CD4-positive, alpha-beta memory T cell (primary cell): ENCODE results near the gene FLRT2. TPM values are rescaled to one million over a fixed set of nuclear protein-coding genes. Genes with fewer than 3 reads are reported as not detected.

ENCODE experiments used
- CTCF ChIA-PET: fragments of 350-600 bp; sonication (Branson Sonifier 250); formaldehyde crosslinking; loops from one replicate; lab custom pipeline; 2021; ENCODE audit warnings: inconsistent platforms; ENCODE audit not compliant: partially characterized antibody; lab: Charles Lee
- POLR2A ChIA-PET: fragments of 350-600 bp; sonication (Branson Sonifier 250); formaldehyde crosslinking; loops from one replicate; lab custom pipeline; 2021; ENCODE audit not compliant: partially characterized antibody; lab: Charles Lee
- DNase-seq, 5 donors: peaks; one replicate each; pipeline versions ENCODE4 v3.0.0 to v3.0.0-alpha.2; 2020 to 2022; ENCODE audit warnings: mixed read lengths in 1 of 5
- H3K27ac ChIP-seq: one replicate; pipeline ENCODE4 v1.7.0; 2013; ENCODE audit warnings: low read depth, low read length
- H3K27me3 ChIP-seq: 2 replicates; pipeline ENCODE4 v1.7.0; 2013; ENCODE audit warnings: mild to moderate bottlenecking, low read length, moderate library complexity; ENCODE audit not compliant: insufficient read depth
- H3K36me3 ChIP-seq: 2 replicates; pipeline ENCODE4 v1.7.0; 2013; ENCODE audit warnings: mild to moderate bottlenecking, low read length, moderate library complexity; ENCODE audit not compliant: insufficient read depth
- H3K4me1 ChIP-seq: 2 replicates; pipeline ENCODE4 v1.7.0; 2013; ENCODE audit warnings: mild to moderate bottlenecking, low read length, moderate library complexity; ENCODE audit not compliant: insufficient read depth
- H3K4me3 ChIP-seq, 2 donors: one replicate each; pipeline ENCODE4 v1.7.0; 2013; ENCODE audit warnings: low read length in 2 of 2, mild to moderate bottlenecking in 1 of 2
- H3K9me3 ChIP-seq, 2 donors: one replicate each; pipeline ENCODE4 v1.7.0; 2013; ENCODE audit warnings: low read length in 2 of 2, control low read depth in 1 of 2; ENCODE audit not compliant: control insufficient read depth in 1 of 2
- H3K27ac Mint-ChIP-seq, 7 donors: one replicate each; pipeline ENCODE4 v1.8.0; 2020 to 2021; ENCODE audit warnings: mixed read lengths in 7 of 7, mild to moderate bottlenecking in 6 of 7, inconsistent platforms in 3 of 7, moderate library complexity in 3 of 7
- H3K27me3 Mint-ChIP-seq, 2 donors: one replicate each; pipeline ENCODE4 v1.8.0; 2020 to 2021; ENCODE audit warnings: mixed read lengths in 2 of 2
- H3K36me3 Mint-ChIP-seq, 2 donors: one replicate each; pipeline ENCODE4 v1.8.0; 2020 to 2021; ENCODE audit warnings: mixed read lengths in 2 of 2, inconsistent platforms in 1 of 2, mild to moderate bottlenecking in 1 of 2
- H3K4me1 Mint-ChIP-seq, 4 donors: one replicate each; pipeline ENCODE4 v1.8.0; 2020 to 2021; ENCODE audit warnings: mixed read lengths in 4 of 4, mild to moderate bottlenecking in 1 of 4
- H3K4me3 Mint-ChIP-seq, 8 donors: one replicate each; pipeline ENCODE4 v1.8.0; 2020 to 2021; ENCODE audit warnings: mixed read lengths in 8 of 8, mild to moderate bottlenecking in 7 of 8, moderate library complexity in 6 of 8, inconsistent platforms in 3 of 8
- H3K9me3 Mint-ChIP-seq, 8 donors: one replicate each; pipeline ENCODE4 v1.8.0; 2020 to 2021; ENCODE audit warnings: mixed read lengths in 8 of 8, mild to moderate bottlenecking in 5 of 8, inconsistent platforms in 3 of 8, moderate library complexity in 1 of 8
- intact Hi-C: fragments of 100-400 bp; cut with micrococcal nuclease; formaldehyde crosslinking; loops from one replicate; pipeline ENCODE4 v1.15.1; 2023
- polyA plus RNA-seq, 2 donors: library from polyadenylated mRNA; unstranded; fragments of 300-500 nt; fragmentation: Illumina TruSeq; gene quantifications; one replicate each; pipeline ENCODE4 v1.2.3, GENCODE V29; 2021
- total RNA-seq, 2 experiments: library from RNA; stranded (reverse); gene quantifications; one replicate each; pipeline ENCODE4 v1.2.3, GENCODE V29; 2021

FLRT2 gene
- total and polyA plus RNA-seq, 4 experiments from 2014 or later, result 0.03 TPM; not detected in 3

GRCh38 chr14:85620947-85621346 lies 91.0 kb downstream of the FLRT2 start:
- Histone ChIP-seq H3K9me3 (no peaks in the 10 kb centered on the region), H3K4me1 (no peaks in the 10 kb centered on the region), H3K27me3 (no peaks in the 10 kb centered on the region), H3K36me3 (no peaks in the 10 kb centered on the region), H3K27ac (no peak overlapping the region), H3K4me3 (no peak overlapping the region)
- POLR2A ChIA-PET, result no interaction called here
- H3K9me3 Mint-ChIP-seq, result peaks cover 0 to 3% (median 0%) of the 10 kb centered on the region in 8 donors
- CTCF ChIA-PET, result no interaction called here
- DNase-seq, result no peak
- H3K36me3 Mint-ChIP-seq, result no peaks in the 10 kb centered on the region
- H3K4me1 Mint-ChIP-seq, result no peaks in the 10 kb centered on the region
- H3K4me3 Mint-ChIP-seq, result no peak overlapping the region
- H3K27ac Mint-ChIP-seq, result no peak overlapping the region
- intact Hi-C loops, result no loop called here
- no peaks in the 10 kb centered on the region for H3K27me3 Mint-ChIP-seq

GRCh38 chr14:85622106-85622505 lies 92.2 kb downstream of the FLRT2 start:
- ChIA-PET CTCF (no interaction called here), POLR2A (no interaction called here)
- H3K36me3 ChIP-seq, result no peaks in the 10 kb centered on the region
- H3K9me3 ChIP-seq, result no peaks in the 10 kb centered on the region
- H3K27me3 Mint-ChIP-seq, result no peaks in the 10 kb centered on the region
- H3K27ac Mint-ChIP-seq, result no peak overlapping the region
- H3K4me1 ChIP-seq, result no peaks in the 10 kb centered on the region
- H3K9me3 Mint-ChIP-seq, result peaks cover 0 to 3% (median 0%) of the 10 kb centered on the region in 8 donors
- no peaks in the 10 kb centered on the region for H3K27me3 ChIP-seq
- intact Hi-C loops, result no loop called here
- no peak overlapping the region for H3K4me3 ChIP-seq
- no peak overlapping the region for H3K27ac ChIP-seq
- no peak for DNase-seq
- no peaks in the 10 kb centered on the region for H3K4me1 Mint-ChIP-seq
- H3K4me3 Mint-ChIP-seq, result no peak overlapping the region
- no peaks in the 10 kb centered on the region for H3K36me3 Mint-ChIP-seq

- H3K27me3 ChIP-seq, result no peaks in the 10 kb centered on the region
- ChIA-PET CTCF (no interaction called here), POLR2A (no interaction called here)
- intact Hi-C loops, result no loop called here
- no peak overlapping the region for H3K27ac ChIP-seq
- Mint-ChIP-seq H3K27ac (no peak overlapping the region), H3K4me3 (no peak overlapping the region), H3K9me3 (peaks cover 0 to 3% (median 0%) of the 10 kb centered on the region in 8 donors), H3K36me3 (no peaks in the 10 kb centered on the region), H3K27me3 (no peaks in the 10 kb centered on the region), H3K4me1 (no peaks in the 10 kb centered on the region)
- no peak for DNase-seq
- H3K36me3 ChIP-seq, result no peaks in the 10 kb centered on the region
- no peak overlapping the region for H3K4me3 ChIP-seq
- H3K4me1 ChIP-seq, result no peaks in the 10 kb centered on the region
- H3K9me3 ChIP-seq, result no peaks in the 10 kb centered on the region
Measured at GRCh38 chr14:85622986-85623685, 93.2 kb downstream of the FLRT2 start.

- H3K4me3 Mint-ChIP-seq, result no peak overlapping the region
- no peaks in the 10 kb centered on the region for H3K4me1 Mint-ChIP-seq
- H3K27ac Mint-ChIP-seq, result no peak overlapping the region
- Histone ChIP-seq H3K9me3 (no peaks in the 10 kb centered on the region), H3K4me1 (no peaks in the 10 kb centered on the region), H3K27me3 (no peaks in the 10 kb centered on the region), H3K36me3 (no peaks in the 10 kb centered on the region), H3K27ac (no peak overlapping the region), H3K4me3 (no peak overlapping the region)
- DNase-seq, result no peak
- peaks cover 0 to 3% (median 0%) of the 10 kb centered on the region in 8 donors for H3K9me3 Mint-ChIP-seq
- intact Hi-C loops, result no loop called here
- ChIA-PET CTCF (no interaction called here), POLR2A (no interaction called here)
- H3K36me3 Mint-ChIP-seq, result no peaks in the 10 kb centered on the region
- H3K27me3 Mint-ChIP-seq, result no peaks in the 10 kb centered on the region
Measured at GRCh38 chr14:85625925-85626585, 96.1 kb downstream of the FLRT2 start.

GRCh38 chr14:85634205-85634604 lies 104.3 kb downstream of the FLRT2 start:
- H3K27ac Mint-ChIP-seq, result no peak overlapping the region

GRCh38 chr14:85644211-85644610 lies 114.3 kb downstream of the FLRT2 start:
- no peaks in the 10 kb centered on the region for H3K36me3 ChIP-seq
- H3K4me1 ChIP-seq, result no peaks in the 10 kb centered on the region
- ChIA-PET POLR2A (no interaction called here), CTCF (no interaction called here)
- Mint-ChIP-seq H3K4me1 (no peaks in the 10 kb centered on the region), H3K27me3 (no peaks in the 10 kb centered on the region), H3K36me3 (no peaks in the 10 kb centered on the region), H3K9me3 (peaks cover 0 to 2% (median 0%) of the 10 kb centered on the region in 8 donors), H3K27ac (no peak overlapping the region), H3K4me3 (no peak overlapping the region)
- no peak for DNase-seq
- H3K9me3 ChIP-seq, result no peaks in the 10 kb centered on the region
- H3K4me3 ChIP-seq, result no peak overlapping the region
- intact Hi-C loops, result no loop called here
- no peaks in the 10 kb centered on the region for H3K27me3 ChIP-seq
- H3K27ac ChIP-seq, result no peak overlapping the region

More at GRCh38 chr14:85634205-85634604, 104.3 kb downstream of the FLRT2 start:
- no peaks in the 10 kb centered on the region for H3K4me1 Mint-ChIP-seq
- H3K36me3 Mint-ChIP-seq, result no peaks in the 10 kb centered on the region
- DNase-seq, result no peak
- intact Hi-C loops, result no loop called here
- CTCF ChIA-PET, result no interaction called here
- no peak overlapping the region for H3K27ac ChIP-seq
- H3K27me3 Mint-ChIP-seq, result no peaks in the 10 kb centered on the region
- H3K4me3 ChIP-seq, result no peak overlapping the region
- H3K9me3 Mint-ChIP-seq, result peaks cover 0 to 2% (median 0%) of the 10 kb centered on the region in 8 donors
- H3K4me3 Mint-ChIP-seq, result no peak overlapping the region
- no peaks in the 10 kb centered on the region for H3K9me3 ChIP-seq
- no peaks in the 10 kb centered on the region for H3K27me3 ChIP-seq
- POLR2A ChIA-PET, result no interaction called here
- H3K4me1 ChIP-seq, result no peaks in the 10 kb centered on the region
- H3K36me3 ChIP-seq, result no peaks in the 10 kb centered on the region

GRCh38 chr14:85653029-85653428 lies 123.1 kb downstream of the FLRT2 start:
- Histone ChIP-seq H3K4me1 (no peaks in the 10 kb centered on the region), H3K4me3 (no peak overlapping the region), H3K27me3 (no peaks in the 10 kb centered on the region), H3K27ac (no peak overlapping the region), H3K36me3 (no peaks in the 10 kb centered on the region), H3K9me3 (no peaks in the 10 kb centered on the region)
- Mint-ChIP-seq H3K27ac (no peak overlapping the region), H3K4me1 (no peaks in the 10 kb centered on the region), H3K4me3 (no peak overlapping the region), H3K27me3 (no peaks in the 10 kb centered on the region), H3K9me3 (peaks cover 0 to 3% (median 0%) of the 10 kb centered on the region in 8 donors), H3K36me3 (no peaks in the 10 kb centered on the region)
- DNase-seq, result no peak
- intact Hi-C loops, result no loop called here
- POLR2A ChIA-PET, result no interaction called here
- CTCF ChIA-PET, result no interaction called here
